Glutamatergic neuron (in vitro differentiated cells): Measurements from ENCODE around the gene ZIC5. TPM values are rescaled to one million over a fixed set of nuclear protein-coding genes. Genes with fewer than 3 reads are reported as not detected.

Source experiments
- DNase-seq: peaks from one replicate; pipeline ENCODE4 v3.0.0; 2022
- H3K27ac Mint-ChIP-seq: one replicate; pipeline ENCODE4 v1.8.0; 2020; ENCODE audit warnings: mild to moderate bottlenecking, mixed read lengths, inconsistent platforms; ENCODE audit not compliant: unreplicated experiment
- H3K27me3 Mint-ChIP-seq: one replicate; pipeline ENCODE4 v1.8.0; 2020; ENCODE audit warnings: mild to moderate bottlenecking, moderate library complexity, mixed read lengths, inconsistent platforms; ENCODE audit not compliant: unreplicated experiment
- H3K36me3 Mint-ChIP-seq: one replicate; pipeline ENCODE4 v1.8.0; 2020; ENCODE audit warnings: mild to moderate bottlenecking, mixed read lengths, inconsistent platforms; ENCODE audit not compliant: unreplicated experiment
- H3K4me1 Mint-ChIP-seq: one replicate; pipeline ENCODE4 v1.8.0; 2020; ENCODE audit warnings: mild to moderate bottlenecking, low read depth, mixed read lengths, inconsistent platforms; ENCODE audit not compliant: unreplicated experiment
- H3K4me3 Mint-ChIP-seq: one replicate; pipeline ENCODE4 v1.8.0; 2020; ENCODE audit warnings: mild to moderate bottlenecking, mixed read lengths, inconsistent platforms; ENCODE audit not compliant: unreplicated experiment
- H3K9me3 Mint-ChIP-seq: one replicate; pipeline ENCODE4 v1.8.0; 2020; ENCODE audit warnings: mild to moderate bottlenecking, moderate library complexity, mixed read lengths, inconsistent platforms; ENCODE audit not compliant: unreplicated experiment
- CTCF ChIP-seq: fragments of 200-600 bp; sonication (generic); IDR thresholded peaks from one replicate; pipeline ENCODE4 v1.5.0; 2021; ENCODE audit not compliant: partially characterized antibody, unreplicated experiment
- total RNA-seq: library from RNA; stranded (reverse); fragmentation: NEBNext Ultra II Directional; extraction: Animal tissue kit (Norgen Biotek cat#: 25700); gene quantifications from one replicate; pipeline ENCODE4 v1.2.1, GENCODE V29; 2021; ENCODE audit not compliant: unreplicated experiment

Gene ZIC5
- total RNA-seq, 1 donor from 2014 or later, result 0.47 TPM

- H3K4me1 Mint-ChIP-seq, result no peaks in the 10 kb centered on the region
- no peak for DNase-seq
- peaks cover 7% of the 10 kb centered on the region for H3K9me3 Mint-ChIP-seq
- H3K27ac Mint-ChIP-seq, result no peak overlapping the region
- H3K27me3 Mint-ChIP-seq, result peaks cover 4% of the 10 kb centered on the region
- no peaks in the 10 kb centered on the region for H3K36me3 Mint-ChIP-seq
- TF ChIP-seq CTCF, result peak; percentile 80
- H3K4me3 Mint-ChIP-seq, result no peak overlapping the region
Measured at GRCh38 chr13:99916366-99917103, 55.0 kb downstream of the ZIC5 start.

- Mint-ChIP-seq H3K36me3 (peaks cover 5% of the 10 kb centered on the region), H3K4me3 (no peak overlapping the region), H3K27ac (no peak overlapping the region), H3K4me1 (peaks cover 12% of the 10 kb centered on the region), H3K9me3 (peaks cover 6% of the 10 kb centered on the region), H3K27me3 (peaks cover 11% of the 10 kb centered on the region)
- DNase-seq, result no peak
- TF ChIP-seq CTCF, result no peak
Measured at GRCh38 chr13:99913167-99913566, 58.4 kb downstream of the ZIC5 start.

Other genes with a start within 250 kb of the ZIC5 start
- 21.9 TPM for gene ZIC2, start 10.0 kb upstream of the ZIC5 start, total RNA-seq
- 66.8 TPM for gene PCCA, start 117.3 kb upstream of the ZIC5 start, total RNA-seq